A673 (cell line): ENCODE data around the gene MYO15B. TPM values are rescaled to one million over a fixed set of nuclear protein-coding genes. Genes with fewer than 3 reads are reported as not detected.

Source experiments
- BruUV-seq: library from RNA; stranded (reverse); fragments of 400-500 nt; replicated peaks from 2 replicates; lab custom pipeline; 2021; lab: Mats Ljungman, UMichigan
- CTCF ChIA-PET: fragments of 300-600 bp; sonication (Branson Sonifier 250); formaldehyde crosslinking; loops from one replicate; lab custom pipeline; 2022; ENCODE audit warnings: antibody characterized with exemption; lab: Charles Lee
- POLR2A ChIA-PET: fragments of 300-600 bp; sonication (Branson Sonifier 250); formaldehyde crosslinking; loops from one replicate; lab custom pipeline; 2022; ENCODE audit warnings: antibody characterized with exemption; ENCODE audit not compliant: low non-redundant PET; lab: Charles Lee
- DNase-seq: peaks from one replicate; pipeline ENCODE4 v3.0.0-alpha.2; 2015; ENCODE audit warnings: low spot score
- H3K27ac ChIP-seq: fragments of 200-600 bp; sonication (generic); 2 replicates; pipeline ENCODE4 v1.5.1; 2016; ENCODE audit warnings: mixed run types, low read depth, mild to moderate bottlenecking, mixed read lengths, antibody characterized with exemption, low read length; ENCODE audit not compliant: poor library complexity, severe bottlenecking
- H3K27me3 ChIP-seq: fragments of 200-600 bp; sonication (generic); replicated peaks from 2 replicates; pipeline ENCODE4 v1.6.1; 2017; ENCODE audit warnings: mixed run types, low read depth, mild to moderate bottlenecking, mixed read lengths, antibody characterized with exemption, low read length; ENCODE audit not compliant: insufficient read depth, poor library complexity
- H3K36me3 ChIP-seq: fragments of 200-600 bp; sonication (generic); 2 replicates; pipeline ENCODE4 v1.6.1; 2016; ENCODE audit warnings: mixed run types, mild to moderate bottlenecking, mixed read lengths, antibody characterized with exemption, low read length; ENCODE audit not compliant: insufficient read depth, poor library complexity, severe bottlenecking
- H3K4me1 ChIP-seq: fragments of 200-600 bp; sonication (generic); 2 replicates; pipeline ENCODE4 v1.6.1; 2017; ENCODE audit warnings: mixed run types, mild to moderate bottlenecking, mixed read lengths, antibody characterized with exemption, low read length; ENCODE audit not compliant: insufficient read depth, poor library complexity, severe bottlenecking
- H3K4me3 ChIP-seq: fragments of 200-600 bp; sonication (generic); 2 replicates; pipeline ENCODE4 v1.5.1; 2016; ENCODE audit warnings: low read depth, mixed run types, mild to moderate bottlenecking, mixed read lengths, low read length; ENCODE audit not compliant: poor library complexity, severe bottlenecking
- H3K9me3 ChIP-seq: fragments of 200-600 bp; sonication (generic); 2 replicates; pipeline ENCODE4 v1.6.1; 2016; ENCODE audit warnings: mixed run types, low read depth, mild to moderate bottlenecking, mixed read lengths, antibody characterized with exemption, low read length; ENCODE audit not compliant: poor library complexity, severe bottlenecking
- EZH2 ChIP-seq: fragments of 200-600 bp; sonication (generic); IDR thresholded peaks from 2 replicates; pipeline ENCODE4 v1.6.1; 2017; ENCODE audit warnings: borderline replicate concordance, low read depth, mild to moderate bottlenecking, mixed read lengths, antibody characterized with exemption, low read length; ENCODE audit not compliant: poor library complexity, severe bottlenecking
- intact Hi-C: fragments of 100-400 bp; cut with micrococcal nuclease; formaldehyde crosslinking; loops from one replicate; pipeline ENCODE4 v1.10.0; 2022; ENCODE audit not compliant: unreplicated experiment
- total RNA-seq: library from RNA; stranded (reverse); gene quantifications from 2 replicates; pipeline ENCODE4 v1.2.3, GENCODE V29; 2021
- TF ChIP-seq, protein P1 (sequence below): fragments of 300-800, 200-600 bp; sonication (generic); conservative IDR thresholded peaks from 2 replicates; pipeline ENCODE4 v1.5.1; 2017; ENCODE audit warnings: low read depth, mild to moderate bottlenecking, antibody characterized with exemption, low read length, moderate library complexity, mixed read lengths

MYO15B gene
- total RNA-seq, 1 experiment from 2014 or later = 9.3 TPM

DNA sequence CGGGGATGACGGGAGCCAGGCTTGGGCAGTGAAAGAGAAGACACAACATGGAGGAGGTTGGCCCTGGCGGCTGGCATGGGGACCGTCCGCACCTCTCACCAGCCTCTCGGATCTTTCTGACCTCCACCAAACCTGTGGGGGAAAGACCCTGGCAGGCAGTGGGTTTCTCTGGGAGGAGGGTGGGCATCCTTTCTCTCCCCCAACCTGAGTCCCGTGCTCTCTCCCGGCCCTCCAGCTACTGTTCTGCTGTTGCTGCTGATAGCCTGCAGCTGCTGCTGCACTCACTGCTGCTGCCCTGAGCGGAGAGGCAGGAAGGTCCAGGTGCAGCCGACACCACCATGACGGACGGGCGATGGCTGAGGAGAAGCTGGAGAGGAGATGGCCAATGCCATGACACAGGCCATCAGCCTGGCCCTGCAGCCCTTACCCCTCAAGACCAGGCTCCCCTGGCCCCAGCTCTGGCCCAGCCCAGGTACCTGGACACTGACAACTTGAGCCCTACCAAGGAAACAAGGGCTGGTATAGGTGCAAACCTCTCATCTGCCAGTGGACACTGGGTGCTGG, 53.0 kb downstream of the MYO15B start:
- Histone ChIP-seq H3K27ac (no peak overlapping the region), H3K4me3 (no peak overlapping the region), H3K9me3 (no peaks in the 10 kb centered on the region), H3K4me1 (no peaks in the 10 kb centered on the region), H3K27me3 (no peaks in the 10 kb centered on the region), H3K36me3 (no peaks in the 10 kb centered on the region)
- TF ChIP-seq EZH2 = no peak
- TF ChIP-seq, protein P1, sequence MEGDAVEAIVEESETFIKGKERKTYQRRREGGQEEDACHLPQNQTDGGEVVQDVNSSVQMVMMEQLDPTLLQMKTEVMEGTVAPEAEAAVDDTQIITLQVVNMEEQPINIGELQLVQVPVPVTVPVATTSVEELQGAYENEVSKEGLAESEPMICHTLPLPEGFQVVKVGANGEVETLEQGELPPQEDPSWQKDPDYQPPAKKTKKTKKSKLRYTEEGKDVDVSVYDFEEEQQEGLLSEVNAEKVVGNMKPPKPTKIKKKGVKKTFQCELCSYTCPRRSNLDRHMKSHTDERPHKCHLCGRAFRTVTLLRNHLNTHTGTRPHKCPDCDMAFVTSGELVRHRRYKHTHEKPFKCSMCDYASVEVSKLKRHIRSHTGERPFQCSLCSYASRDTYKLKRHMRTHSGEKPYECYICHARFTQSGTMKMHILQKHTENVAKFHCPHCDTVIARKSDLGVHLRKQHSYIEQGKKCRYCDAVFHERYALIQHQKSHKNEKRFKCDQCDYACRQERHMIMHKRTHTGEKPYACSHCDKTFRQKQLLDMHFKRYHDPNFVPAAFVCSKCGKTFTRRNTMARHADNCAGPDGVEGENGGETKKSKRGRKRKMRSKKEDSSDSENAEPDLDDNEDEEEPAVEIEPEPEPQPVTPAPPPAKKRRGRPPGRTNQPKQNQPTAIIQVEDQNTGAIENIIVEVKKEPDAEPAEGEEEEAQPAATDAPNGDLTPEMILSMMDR = no peak
- CTCF ChIA-PET = no interaction called here
- POLR2A ChIA-PET = no interaction called here
- intact Hi-C loops = no loop called here
- BruUV-seq = no TSS peak
- DNase-seq = no peak

DNA sequence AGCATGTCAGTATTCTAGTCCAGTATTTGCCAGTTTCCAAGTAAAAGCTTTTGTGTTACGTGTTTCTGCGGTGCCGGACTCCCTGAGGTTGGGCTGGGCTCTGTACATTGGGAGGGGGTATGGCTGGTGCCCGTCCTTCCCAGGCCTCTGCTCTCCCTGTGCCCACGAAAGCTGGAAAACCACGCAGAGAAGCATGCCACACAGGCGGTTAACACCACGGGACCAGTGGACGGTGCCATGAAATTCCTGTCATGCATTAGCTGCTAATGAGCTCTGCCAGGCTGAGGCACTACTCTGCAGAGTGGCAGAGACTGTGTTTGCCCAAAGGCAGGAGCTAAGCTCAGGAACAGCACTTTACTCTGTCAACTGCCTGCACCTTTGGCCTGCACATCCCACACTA, 53.7 kb downstream of the MYO15B start:
- no peaks in the 10 kb centered on the region for H3K27me3 ChIP-seq
- H3K9me3 ChIP-seq = no peaks in the 10 kb centered on the region
- no peak for DNase-seq
- no peak overlapping the region for H3K4me3 ChIP-seq
- TF ChIP-seq, protein P1 = no peak
- no peak for TF ChIP-seq EZH2
- no peaks in the 10 kb centered on the region for H3K36me3 ChIP-seq
- no peak overlapping the region for H3K27ac ChIP-seq
- no TSS peak for BruUV-seq
- intact Hi-C loops = no loop called here
- ChIA-PET CTCF (no interaction called here), POLR2A (interaction anchor here (0.6 kb wide), 1 partner anchor 47 kb away, joined by 4 read pairs; no protein-coding TSS in a partner anchor)
- no peaks in the 10 kb centered on the region for H3K4me1 ChIP-seq

DNA sequence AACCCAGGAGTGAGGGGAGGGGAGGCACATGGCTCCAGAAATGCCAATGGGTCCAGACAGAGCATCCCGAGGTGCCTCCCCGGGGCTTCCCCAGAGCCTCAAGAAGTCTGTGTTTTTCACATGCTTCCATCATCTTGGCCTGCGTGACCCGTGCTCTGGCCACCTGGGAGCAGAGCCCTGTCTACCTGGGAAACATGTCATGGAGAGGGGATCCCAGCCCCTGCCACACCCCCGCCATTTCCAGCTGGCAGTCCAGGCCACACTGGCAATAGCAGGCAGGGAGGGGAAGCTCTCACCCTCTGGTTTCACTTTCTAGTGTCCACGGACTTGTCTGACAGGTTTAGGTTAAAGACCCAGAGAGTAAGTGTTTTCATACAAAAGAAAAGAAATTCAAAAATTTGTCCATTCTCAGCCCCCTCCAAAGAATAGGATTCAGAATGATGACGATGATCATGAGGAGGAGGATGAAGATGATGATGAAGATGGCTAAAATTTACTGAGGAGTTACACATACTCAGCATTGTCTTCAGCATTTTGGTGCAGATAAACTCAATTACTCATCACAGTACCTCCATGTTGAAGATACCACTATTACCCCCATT, 54.7 kb downstream of the MYO15B start:
- no TSS peak for BruUV-seq
- TF ChIP-seq, protein P1 = no peak
- no peak for TF ChIP-seq EZH2
- CTCF ChIA-PET = no interaction called here

More for the DNA sequence above, 54.7 kb downstream of the MYO15B start:
- H3K4me3 ChIP-seq = no peak overlapping the region
- no peaks in the 10 kb centered on the region for H3K4me1 ChIP-seq
- no peaks in the 10 kb centered on the region for H3K27me3 ChIP-seq
- no peak overlapping the region for H3K27ac ChIP-seq
- H3K9me3 ChIP-seq = no peaks in the 10 kb centered on the region
- POLR2A ChIA-PET = no interaction called here
- no peak for DNase-seq
- no peaks in the 10 kb centered on the region for H3K36me3 ChIP-seq
- intact Hi-C loops = no loop called here
